Right ventricle myocardium superior (tissue), 1 donor: ENCODE measurements around the gene SULF2. TPM values are rescaled to one million over a fixed set of nuclear protein-coding genes. Genes with fewer than 3 reads are reported as not detected.

Source experiments
- ATAC-seq: fragments of 200-7000 bp; cut with Tn5 transposase; one replicate; pipeline ENCODE4 v1.9.1; 2020; ENCODE audit warnings: mild to moderate bottlenecking; ENCODE audit not compliant: poor library complexity
- DNase-seq: peaks from one replicate; pipeline ENCODE4 v3.0.0-alpha.2; 2020
- intact Hi-C: fragments of 100-400 bp; cut with DNase I; formaldehyde crosslinking; loops from one replicate; pipeline ENCODE4 v1.11.2; 2022
- total RNA-seq: library from RNA; stranded (reverse); fragmentation: NEBNext Ultra II Directional; extraction: Animal tissue kit (Norgen Biotek cat#: 25700); gene quantifications from one replicate; pipeline ENCODE4 v1.2.1, GENCODE V29; 2021
- donor health status: DM: no; HTN: yes; CAD: no; lungs with severe emphysema.

Gene SULF2
- total RNA-seq, 1 donor from 2014 or later = 32.0 TPM

GRCh38 chr20:47789764-47790579 lies 4.7 kb upstream of the SULF2 start:
- DNase-seq (peak; percentile 4), ATAC-seq (no peak)
- intact Hi-C loops = no loop called here

- DNase-seq = no peak
- intact Hi-C loops = no loop called here
- no peak for ATAC-seq
Measured at GRCh38 chr20:47789081-47789763, 3.9 kb upstream of the SULF2 start.

DNA sequence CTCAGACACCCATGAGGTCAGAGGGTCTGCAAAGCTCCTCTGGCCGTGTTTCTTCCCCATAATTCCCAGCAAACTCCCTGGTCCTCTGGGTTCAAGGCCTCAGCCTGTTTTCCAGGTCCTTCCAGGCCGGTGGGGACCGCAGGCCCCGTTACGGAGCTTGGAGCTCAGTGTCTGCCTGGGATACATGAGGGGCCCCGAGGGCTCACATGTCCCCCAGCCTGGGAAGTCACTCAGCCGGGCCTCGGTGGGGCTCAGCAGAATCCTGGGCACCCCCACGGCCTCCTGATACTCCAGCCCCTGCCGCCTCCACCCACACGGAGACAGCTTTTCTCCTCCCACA lies 3.4 kb upstream of the SULF2 start:
- intact Hi-C loops = no loop called here
- no peak for ATAC-seq
- DNase-seq = no peak

- no peak for ATAC-seq
- DNase-seq = no peak
- intact Hi-C loops = loop anchor here (2.0 kb wide), 1 partner anchor 834 kb away; no protein-coding TSS in a partner anchor
Measured at GRCh38 chr20:47786765-47787107, 1.5 kb upstream of the SULF2 start.

DNA sequence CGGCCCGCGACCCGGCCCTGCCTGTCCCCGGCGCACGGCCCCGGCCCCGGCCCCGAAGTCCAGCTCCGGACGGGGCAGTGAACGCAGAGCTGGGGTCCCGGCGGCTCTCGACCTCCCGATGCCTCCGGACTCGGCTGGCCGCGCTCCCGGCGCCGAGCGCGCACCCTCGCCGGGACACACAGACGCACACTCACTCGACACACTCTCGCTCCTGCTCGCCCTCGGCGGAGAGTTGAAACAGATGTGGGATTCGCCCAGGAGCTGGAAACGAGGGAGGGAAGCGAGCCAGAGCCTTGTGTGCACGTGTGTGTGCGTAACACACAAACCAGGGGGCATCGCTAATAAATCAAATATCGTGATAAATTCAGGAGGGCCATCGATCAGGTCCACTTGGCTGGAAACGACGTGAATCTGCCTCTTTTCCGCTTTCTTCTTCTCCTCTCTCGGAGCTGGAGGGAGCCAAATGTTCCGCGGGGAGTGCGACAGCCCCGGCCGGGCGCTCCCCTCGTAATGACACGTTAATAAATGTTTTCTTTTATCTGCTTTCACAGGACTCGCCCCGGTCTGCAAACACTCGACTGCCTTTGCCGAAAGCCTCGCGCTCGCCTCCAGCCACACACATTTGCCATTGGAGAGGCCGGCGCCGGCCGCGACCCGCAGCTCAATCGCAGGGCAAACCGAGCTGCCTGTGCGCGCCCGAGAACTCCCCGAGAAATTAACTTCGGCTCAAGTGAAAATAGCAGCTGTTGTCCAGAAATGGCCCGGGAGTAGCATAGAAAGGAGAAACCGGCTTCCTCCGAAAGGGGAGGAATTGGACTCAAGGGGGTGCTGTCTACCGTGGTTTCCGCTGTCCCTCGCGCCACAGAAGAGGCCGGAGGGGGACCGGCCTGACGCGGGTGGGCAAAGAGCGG lies 828 bp upstream of the SULF2 start:
- DNase-seq (peak; percentile 72), ATAC-seq (peak; percentile 89)
- intact Hi-C loops = loop anchor here (2.0 kb wide), 1 partner anchor 835 kb away; no protein-coding TSS in a partner anchor

DNA sequence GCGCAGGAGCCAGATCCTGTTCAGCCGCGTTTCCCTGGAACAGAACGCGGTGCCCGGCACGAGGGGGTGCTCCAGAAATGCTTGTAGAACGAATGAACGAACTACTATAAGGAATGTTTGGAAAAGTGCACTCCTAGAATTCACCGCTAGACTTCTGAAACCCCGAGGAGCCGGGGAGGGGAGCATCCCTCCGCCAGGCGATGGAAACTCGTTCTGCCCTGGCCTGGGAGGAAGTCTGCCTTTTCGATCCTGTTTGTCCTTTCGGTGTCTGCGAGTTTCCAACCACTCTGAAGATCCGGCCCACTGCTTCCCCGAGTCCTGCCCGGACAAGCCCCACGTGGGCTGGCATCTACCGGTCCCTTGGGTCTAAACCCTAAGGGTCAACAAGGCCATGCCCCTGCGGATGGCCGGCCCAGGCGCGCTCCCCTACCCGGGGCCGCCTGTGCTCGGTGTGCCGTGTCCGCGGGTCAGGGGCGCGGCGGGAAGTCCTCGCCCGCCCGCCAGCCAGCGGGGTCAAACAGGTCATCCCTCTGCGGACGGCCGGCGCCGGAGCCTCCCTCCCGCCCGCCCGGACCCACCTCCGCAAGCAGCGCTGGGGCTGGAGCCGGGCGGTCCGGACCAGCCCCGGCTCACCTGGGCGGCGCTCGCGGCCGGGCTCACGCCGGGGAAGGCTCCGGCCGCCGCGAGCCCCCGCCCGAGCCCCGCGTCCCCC lies 526 bp downstream of the SULF2 start:
- peak; percentile 62 for DNase-seq

GRCh38 chr20:47783828-47784598 lies 1.3 kb downstream of the SULF2 start:
- intact Hi-C loops = no loop called here
- ATAC-seq = no peak

More for the DNA sequence above, 526 bp downstream of the SULF2 start:
- peak; percentile 23 for ATAC-seq
- intact Hi-C loops = no loop called here

DNA sequence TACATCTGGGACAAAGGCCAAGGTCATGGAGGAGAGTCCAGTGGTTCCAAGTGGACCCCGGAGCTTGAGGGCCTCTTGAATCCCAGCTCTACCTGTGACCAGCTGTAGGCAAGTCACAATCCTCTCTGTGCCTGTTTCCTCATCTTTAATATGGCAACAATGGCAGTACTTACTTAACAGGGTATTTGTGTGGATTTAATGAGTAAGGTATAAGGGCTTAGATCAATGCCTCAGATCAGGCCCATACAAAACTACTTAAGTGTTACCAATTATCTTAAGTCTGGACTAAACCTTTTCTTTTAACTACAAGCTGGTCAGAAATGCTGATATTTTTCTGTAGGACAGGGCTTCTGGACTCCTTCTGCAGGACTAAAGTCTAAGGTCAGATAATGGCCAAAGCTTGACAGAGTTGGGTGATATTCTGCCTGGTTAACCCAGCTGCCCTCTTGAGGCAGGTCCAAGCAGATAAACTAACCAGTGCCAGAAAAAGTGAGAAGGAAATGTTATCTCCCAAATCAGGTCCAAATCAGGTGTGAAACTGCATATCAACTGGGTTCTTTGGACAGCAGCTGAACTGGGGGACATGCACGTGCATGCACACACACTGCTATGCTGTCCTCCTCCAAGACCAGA lies 2.2 kb downstream of the SULF2 start:
- ATAC-seq (no peak), DNase-seq (no peak)
- intact Hi-C loops = no loop called here

More at GRCh38 chr20:47783828-47784598, 1.3 kb downstream of the SULF2 start:
- no peak for DNase-seq

DNA sequence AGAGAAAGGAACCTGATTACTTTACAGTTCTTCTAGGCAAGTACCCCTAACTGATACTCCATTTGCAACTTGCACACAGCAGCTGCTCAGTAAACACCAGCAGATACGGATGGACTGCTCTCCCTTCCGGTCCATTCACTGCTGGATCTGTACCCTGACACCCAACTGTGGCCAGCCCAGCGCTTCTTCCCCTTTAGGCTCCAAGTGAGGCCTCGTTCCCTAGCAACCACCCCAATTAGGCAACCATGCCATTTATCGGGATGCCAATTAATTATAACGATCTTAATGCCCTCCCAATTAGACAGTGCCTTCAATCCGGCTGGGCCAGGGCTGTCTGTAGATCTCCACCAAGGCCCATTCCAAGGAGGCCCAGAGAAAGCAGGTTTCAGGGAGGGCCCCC lies 3.2 kb downstream of the SULF2 start:
- ATAC-seq = no peak
- DNase-seq = no peak
- intact Hi-C loops = no loop called here

DNA sequence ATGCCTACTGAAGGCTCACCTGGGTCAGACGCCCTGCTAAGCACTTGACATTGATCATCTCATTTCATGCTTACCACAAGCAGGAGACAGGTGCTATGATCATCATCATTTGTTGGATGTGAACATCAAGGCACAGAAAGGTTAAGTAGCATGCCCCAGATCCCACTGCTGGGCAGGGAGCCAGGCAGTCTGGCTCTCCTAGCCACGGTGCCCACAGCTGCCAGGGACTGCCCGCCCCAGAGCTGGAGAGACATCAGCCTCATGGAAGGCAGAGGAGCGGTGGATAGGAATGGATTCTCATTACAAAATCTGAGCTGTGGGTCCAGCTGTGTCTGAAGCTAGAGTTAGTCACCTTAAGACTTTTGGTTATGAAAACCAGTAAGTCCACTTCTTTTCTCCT lies 3.6 kb downstream of the SULF2 start:
- DNase-seq = no peak
- intact Hi-C loops = no loop called here
- no peak for ATAC-seq

- ATAC-seq (no peak), DNase-seq (no peak)
- intact Hi-C loops = no loop called here
Measured at GRCh38 chr20:47780720-47781389, 4.4 kb downstream of the SULF2 start.

DNA sequence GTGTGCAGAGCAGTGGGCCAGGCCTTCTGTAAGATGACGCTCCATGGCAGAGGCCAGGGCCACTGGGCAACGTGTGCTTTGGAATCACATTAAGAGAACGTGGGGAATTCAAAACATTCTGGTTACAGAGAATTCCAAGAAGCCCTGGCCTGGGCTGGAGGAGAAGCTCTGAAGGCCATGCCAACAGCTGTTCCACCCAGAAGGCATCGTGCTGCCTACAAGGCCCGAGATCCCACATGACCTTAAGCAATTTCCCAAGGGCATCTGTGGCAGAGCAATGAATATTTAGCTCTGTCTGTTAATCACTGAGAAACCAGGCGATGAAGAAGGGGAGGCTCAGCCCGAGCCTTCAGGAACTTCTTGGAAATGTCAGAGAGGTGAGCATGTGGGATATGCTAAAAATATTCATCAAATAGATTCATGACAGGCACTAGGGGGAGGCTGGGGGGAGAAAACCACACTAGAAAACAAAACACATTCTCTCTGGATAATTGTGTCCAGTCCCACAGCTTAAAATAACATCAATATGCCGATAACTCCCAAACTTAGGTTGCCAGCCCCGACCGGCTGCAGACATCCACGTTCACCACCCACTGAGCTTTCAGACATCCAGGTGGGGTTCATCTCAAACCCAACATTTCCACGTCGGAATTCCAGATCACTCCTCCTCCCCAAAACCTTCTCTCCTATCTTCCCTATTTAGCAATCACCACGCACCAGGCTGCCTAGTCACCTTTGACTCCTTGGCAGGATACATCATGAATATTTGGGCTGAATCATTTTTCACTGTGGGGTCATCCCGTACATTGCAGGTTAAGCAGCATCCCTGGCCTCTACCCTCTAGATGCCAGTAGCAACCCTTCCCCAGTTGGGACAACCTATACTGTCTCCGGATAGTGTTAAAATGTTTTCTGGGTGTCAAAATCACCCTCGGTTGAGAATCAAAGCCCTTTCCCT lies 6.6 kb downstream of the SULF2 start:
- no peak for DNase-seq
- intact Hi-C loops = no loop called here
- no peak for ATAC-seq

GRCh38 chr20:47777220-47777619 lies 8.1 kb downstream of the SULF2 start:
- DNase-seq (no peak), ATAC-seq (no peak)
- intact Hi-C loops = no loop called here

GRCh38 chr20:47776639-47777038 lies 8.6 kb downstream of the SULF2 start:
- intact Hi-C loops = no loop called here
- DNase-seq = no peak
- ATAC-seq = no peak

DNA sequence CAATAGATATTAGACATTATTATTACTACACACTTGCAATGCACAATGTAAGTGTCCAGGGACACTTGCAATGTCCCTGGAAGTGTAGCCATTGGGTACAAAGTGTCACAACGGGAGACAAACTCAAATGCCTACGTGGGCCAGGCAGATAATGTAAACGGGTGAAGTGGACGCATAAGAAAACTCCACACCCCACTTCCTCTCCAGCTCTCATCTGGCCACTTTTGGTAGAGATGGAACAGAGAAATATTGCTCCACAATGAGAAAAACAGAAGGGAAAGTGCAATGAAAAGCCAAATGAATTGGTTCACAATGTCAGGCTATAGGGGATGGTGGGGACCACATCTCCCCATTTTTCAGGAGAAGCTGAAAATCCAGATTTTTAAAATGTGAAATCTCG lies 9.4 kb downstream of the SULF2 start:
- intact Hi-C loops = no loop called here
- DNase-seq (no peak), ATAC-seq (peak; percentile 16)

- DNase-seq (no peak), ATAC-seq (no peak)
- intact Hi-C loops = no loop called here
Measured at GRCh38 chr20:47775039-47775438, 10.2 kb downstream of the SULF2 start.
